Measurements from ENCODE around the gene CD248. TPM values are rescaled to one million over a fixed set of nuclear protein-coding genes. Genes with fewer than 3 reads are reported as not detected.
A peak's percentile ranks its signal among the peaks of the same experiment; 100 is the strongest.

The CD248 gene
- total RNA-seq, 1 donor: 107 TPM

DNA sequence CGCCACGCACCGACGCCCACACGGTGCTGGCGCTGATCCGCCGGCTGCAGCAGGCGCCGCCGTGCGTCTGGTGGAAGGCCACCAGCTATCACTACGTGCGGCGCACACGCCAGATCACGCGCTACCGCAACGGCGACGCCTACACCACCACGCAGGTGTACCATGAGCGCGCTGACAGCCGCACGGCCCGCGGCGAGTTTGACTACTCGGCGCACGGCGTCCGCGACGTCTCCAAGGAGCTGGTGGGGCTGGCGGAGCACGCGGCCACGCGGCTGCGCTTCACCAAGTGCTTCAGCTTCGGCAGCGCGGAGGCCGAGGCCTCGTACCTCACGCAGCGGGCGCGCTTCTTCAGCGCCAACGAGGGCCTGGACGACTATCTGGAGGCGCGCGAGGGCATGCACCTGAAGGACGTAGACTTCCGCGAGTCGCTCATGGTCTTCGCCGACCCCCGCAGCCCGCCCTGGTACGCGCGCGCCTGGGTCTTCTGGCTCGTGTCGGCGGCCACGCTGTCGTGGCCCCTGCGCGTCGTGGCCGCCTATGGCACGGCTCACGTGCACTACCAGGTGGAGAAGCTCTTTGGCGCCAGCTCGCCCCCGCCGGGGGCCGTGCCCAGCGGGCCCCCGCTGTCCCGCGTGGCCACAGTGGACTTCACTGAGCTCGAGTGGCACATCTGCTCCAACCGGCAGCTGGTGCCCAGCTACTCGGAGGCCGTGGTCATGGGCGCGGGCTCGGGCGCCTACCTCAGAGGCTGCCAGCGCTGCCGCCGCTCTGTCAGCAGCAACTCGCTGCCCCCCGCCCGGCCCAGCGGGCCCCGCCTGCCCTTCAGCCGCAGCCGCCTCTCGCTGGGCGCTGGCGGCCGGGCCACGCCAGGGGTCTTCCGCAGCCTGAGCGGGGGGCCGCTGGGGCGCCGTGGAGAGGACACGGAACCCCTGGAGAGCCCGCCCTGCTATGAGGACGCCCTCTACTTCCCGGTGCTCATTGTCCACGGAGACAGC is 21.9 kb downstream of the CD248 start:
- Histone ChIP-seq H3K4me3 (ENCODE audit: insufficient read depth, low read length) (no peak overlapping the region), H3K9me3 (ENCODE audit: low read depth, low read length) (no peaks in the 10 kb centered on the region), H4K20me1 (ENCODE audit: insufficient read depth, low read length) (no peaks in the 10 kb centered on the region), H3K36me3 (ENCODE audit: insufficient read depth, low read length) (no peaks in the 10 kb centered on the region), H3K27ac (ENCODE audit: low read depth, low read length) (no peak overlapping the region), H3K4me2 (ENCODE audit: insufficient read depth, low read length) (no peak overlapping the region), H3K79me2 (ENCODE audit: insufficient read depth, low read length) (no peaks in the 10 kb centered on the region), H2AFZ (ENCODE audit: low read length) (no peak overlapping the region), H3K4me1 (ENCODE audit: insufficient read depth, low read length) (peaks cover 3% of the 10 kb centered on the region), H3K27me3 (ENCODE audit: insufficient read depth, low read length) (peaks cover 43% of the 10 kb centered on the region)
- DNase-seq (ENCODE audit: insufficient read length, low spot score, missing footprints): peak; percentile 58
- TF ChIP-seq, protein P1, sequence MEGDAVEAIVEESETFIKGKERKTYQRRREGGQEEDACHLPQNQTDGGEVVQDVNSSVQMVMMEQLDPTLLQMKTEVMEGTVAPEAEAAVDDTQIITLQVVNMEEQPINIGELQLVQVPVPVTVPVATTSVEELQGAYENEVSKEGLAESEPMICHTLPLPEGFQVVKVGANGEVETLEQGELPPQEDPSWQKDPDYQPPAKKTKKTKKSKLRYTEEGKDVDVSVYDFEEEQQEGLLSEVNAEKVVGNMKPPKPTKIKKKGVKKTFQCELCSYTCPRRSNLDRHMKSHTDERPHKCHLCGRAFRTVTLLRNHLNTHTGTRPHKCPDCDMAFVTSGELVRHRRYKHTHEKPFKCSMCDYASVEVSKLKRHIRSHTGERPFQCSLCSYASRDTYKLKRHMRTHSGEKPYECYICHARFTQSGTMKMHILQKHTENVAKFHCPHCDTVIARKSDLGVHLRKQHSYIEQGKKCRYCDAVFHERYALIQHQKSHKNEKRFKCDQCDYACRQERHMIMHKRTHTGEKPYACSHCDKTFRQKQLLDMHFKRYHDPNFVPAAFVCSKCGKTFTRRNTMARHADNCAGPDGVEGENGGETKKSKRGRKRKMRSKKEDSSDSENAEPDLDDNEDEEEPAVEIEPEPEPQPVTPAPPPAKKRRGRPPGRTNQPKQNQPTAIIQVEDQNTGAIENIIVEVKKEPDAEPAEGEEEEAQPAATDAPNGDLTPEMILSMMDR (IDR thresholded peaks at IDR 0.05; ENCODE audit: extremely low read depth, low read depth, low read length): no peak

DNA sequence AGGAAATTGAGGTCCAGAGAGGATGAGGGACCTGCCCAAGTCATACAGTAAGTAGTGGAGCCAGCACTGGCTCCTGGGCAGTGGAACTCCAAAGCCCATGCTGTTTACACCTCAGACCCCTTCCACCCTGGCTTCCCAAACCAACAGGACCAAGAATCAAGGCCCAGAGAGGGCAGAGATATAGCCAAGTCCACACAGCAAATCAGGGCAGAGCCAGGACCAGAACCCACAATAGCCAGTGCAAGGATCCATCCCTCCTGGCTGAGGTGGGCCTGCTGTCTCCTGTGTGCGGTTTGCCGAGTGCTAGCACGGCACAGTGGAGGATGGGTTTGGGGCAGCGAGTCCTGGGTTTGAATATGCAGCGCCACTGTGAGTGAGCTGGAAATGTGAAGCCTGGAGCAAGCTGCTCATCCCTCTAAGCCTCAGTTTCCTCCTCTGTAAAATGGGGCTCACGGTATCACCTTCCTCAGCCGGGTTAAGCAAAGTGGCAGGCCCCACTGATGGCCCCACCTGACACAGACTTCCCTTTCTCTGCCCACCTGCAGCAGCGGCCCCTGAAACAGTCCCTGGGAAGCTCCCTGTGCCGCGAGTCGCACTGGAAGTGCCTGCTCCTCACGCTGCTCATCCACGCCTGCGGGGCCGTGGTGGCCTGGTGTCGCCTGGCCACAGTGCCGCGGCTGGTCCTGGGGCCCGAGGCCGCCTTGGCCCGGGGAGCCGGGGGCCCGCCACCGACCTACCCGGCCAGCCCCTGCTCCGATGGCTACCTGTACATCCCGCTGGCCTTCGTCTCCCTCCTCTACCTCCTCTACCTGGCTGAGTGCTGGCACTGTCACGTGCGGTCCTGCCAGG is 22.8 kb downstream of the CD248 start:
- H3K9me3 ChIP-seq (ENCODE audit: low read depth, low read length): no peaks in the 10 kb centered on the region
- peaks cover 43% of the 10 kb centered on the region for H3K27me3 ChIP-seq (ENCODE audit: insufficient read depth, low read length)
- H3K27ac ChIP-seq (ENCODE audit: low read depth, low read length): no peak overlapping the region
- H4K20me1 ChIP-seq (ENCODE audit: insufficient read depth, low read length): no peaks in the 10 kb centered on the region
- H3K79me2 ChIP-seq (ENCODE audit: insufficient read depth, low read length): no peaks in the 10 kb centered on the region
- TF ChIP-seq, protein P1 (IDR thresholded peaks at IDR 0.05; ENCODE audit: extremely low read depth, low read depth, low read length): no peak
- H3K36me3 ChIP-seq (ENCODE audit: insufficient read depth, low read length): no peaks in the 10 kb centered on the region
- no peak overlapping the region for H3K4me2 ChIP-seq (ENCODE audit: insufficient read depth, low read length)
- DNase-seq (ENCODE audit: insufficient read length, low spot score, missing footprints): peak; percentile 87
- peaks cover 10% of the 10 kb centered on the region for H3K4me1 ChIP-seq (ENCODE audit: insufficient read depth, low read length)
- no peak overlapping the region for H3K4me3 ChIP-seq (ENCODE audit: insufficient read depth, low read length)
- no peak overlapping the region for H2AFZ ChIP-seq (ENCODE audit: low read length)

DNA sequence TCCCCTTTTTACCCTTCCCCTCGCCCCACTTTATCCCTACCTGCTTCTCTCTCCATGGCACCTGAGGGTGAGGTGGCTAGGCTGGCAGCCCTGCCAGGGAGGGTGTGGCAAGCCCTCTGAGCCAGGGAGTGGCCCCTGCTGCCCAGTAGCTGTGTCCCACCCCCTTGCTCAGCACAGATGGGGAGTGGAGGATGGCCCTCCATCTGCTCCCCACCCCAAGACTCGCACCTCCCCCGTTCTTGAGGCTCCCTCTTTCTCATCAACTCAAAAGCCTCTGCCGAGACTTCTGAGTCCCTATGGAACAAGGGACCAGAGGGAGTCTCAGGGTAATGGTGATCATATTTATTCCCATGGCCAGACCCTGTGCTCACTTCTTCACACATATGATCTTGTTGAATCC is 23.5 kb downstream of the CD248 start:
- H2AFZ ChIP-seq (ENCODE audit: low read length): no peak overlapping the region
- peaks cover 5% of the 10 kb centered on the region for H3K79me2 ChIP-seq (ENCODE audit: insufficient read depth, low read length)
- no peak overlapping the region for H3K27ac ChIP-seq (ENCODE audit: low read depth, low read length)
- H3K4me3 ChIP-seq (ENCODE audit: insufficient read depth, low read length): no peak overlapping the region
- peak; percentile 74 for DNase-seq (ENCODE audit: insufficient read length, low spot score, missing footprints)
- H3K4me2 ChIP-seq (ENCODE audit: insufficient read depth, low read length): no peak overlapping the region
- H3K36me3 ChIP-seq (ENCODE audit: insufficient read depth, low read length): no peaks in the 10 kb centered on the region
- H3K4me1 ChIP-seq (ENCODE audit: insufficient read depth, low read length): peaks cover 10% of the 10 kb centered on the region
- H3K27me3 ChIP-seq (ENCODE audit: insufficient read depth, low read length): peaks cover 43% of the 10 kb centered on the region
- H4K20me1 ChIP-seq (ENCODE audit: insufficient read depth, low read length): no peaks in the 10 kb centered on the region
- no peaks in the 10 kb centered on the region for H3K9me3 ChIP-seq (ENCODE audit: low read depth, low read length)
- TF ChIP-seq, protein P1 (IDR thresholded peaks at IDR 0.05; ENCODE audit: extremely low read depth, low read depth, low read length): no peak
